ENCODE results near the gene NPR2.

- TF ChIP-seq CTCF (IDR thresholded peaks at IDR 0.05): no peak
- TF ChIP-seq ZFX (IDR thresholded peaks at IDR 0.05; ENCODE audit: borderline replicate concordance): no peak
These were observed 54.7 kb downstream of the NPR2 start for GRCh38 chr9:35845824-35846771.
